Thyroid gland (tissue), 4 donors: ENCODE measurements around the gene NUMBL. TPM values are rescaled to one million over a fixed set of nuclear protein-coding genes. Genes with fewer than 3 reads are reported as not detected.

Source experiments
- DNase-seq, 2 donors: peaks; one replicate each; pipeline ENCODE4 v3.0.0-alpha.2; 2019
- H3K27ac ChIP-seq, 3 donors: fragments of 200-600 bp; sonication (generic); 1 replicate in 2 of 3; 2 replicates in 1 of 3; pipeline ENCODE4 v1.5.1; 2016 to 2019; ENCODE audit warnings: mild to moderate bottlenecking in 1 of 3, moderate library complexity in 1 of 3
- H3K27me3 ChIP-seq: fragments of 200-600 bp; sonication (generic); one replicate; pipeline ENCODE4 v1.5.1; 2019
- H3K36me3 ChIP-seq, 2 donors: fragments of 200-600 bp; sonication (generic); one replicate each; pipeline ENCODE4 v1.5.1; 2016 to 2019
- H3K4me1 ChIP-seq, 2 donors: fragments of 200-600 bp; sonication (generic); one replicate each; pipeline ENCODE4 v1.5.1; 2017 to 2019
- H3K4me3 ChIP-seq, 3 donors: fragments of 200-600 bp; sonication (generic); replicated peaks in 1 of 3; 1 replicate in 2 of 3; 2 replicates in 1 of 3; pipeline ENCODE4 v1.5.1; 2016; ENCODE audit warnings: mild to moderate bottlenecking in 1 of 3
- H3K9me3 ChIP-seq: fragments of 200-600 bp; sonication (generic); one replicate; pipeline ENCODE4 v1.5.1; 2017
- POLR2A ChIP-seq, 2 donors: fragments of 450-650 bp; IDR thresholded peaks; one replicate each; pipeline ENCODE4 v1.6.1; 2017; ENCODE audit warnings: antibody characterized with exemption in 2 of 2, mild to moderate bottlenecking in 2 of 2, moderate library complexity in 1 of 2
- WGBS, 2 donors: methylation state at CpG; one replicate each; pipeline ENCODE4 v1.1.5; 2017; 5-methylcytosine and 5-hydroxymethylcytosine counted together
- intact Hi-C: fragments of 100-400 bp; cut with DNase I; formaldehyde crosslinking; loops from one replicate; pipeline ENCODE4 v1.15.1; 2023
- total RNA-seq, 4 donors: library from RNA; depleted of rRNA; stranded (reverse); fragments of >200 nt; gene quantifications; one replicate each; pipeline ENCODE4 v1.2.3, GENCODE V29; 2016
- TF ChIP-seq, protein P1 (sequence below), 6 experiments: fragments of 200-600 bp in 3 of 6; fragments of 450-650 bp in 3 of 6; sonication (generic) in 3 of 6; IDR thresholded peaks; one replicate each; pipeline ENCODE4 v1.5.1; 2016 to 2019; ENCODE audit warnings: antibody characterized with exemption in 6 of 6, mild to moderate bottlenecking in 2 of 6, inconsistent platforms in 1 of 6, moderate library complexity in 1 of 6

The NUMBL gene
- total RNA-seq, 4 donors from 2014 or later: 14.2 to 22.5 (median 17.0) TPM

DNA sequence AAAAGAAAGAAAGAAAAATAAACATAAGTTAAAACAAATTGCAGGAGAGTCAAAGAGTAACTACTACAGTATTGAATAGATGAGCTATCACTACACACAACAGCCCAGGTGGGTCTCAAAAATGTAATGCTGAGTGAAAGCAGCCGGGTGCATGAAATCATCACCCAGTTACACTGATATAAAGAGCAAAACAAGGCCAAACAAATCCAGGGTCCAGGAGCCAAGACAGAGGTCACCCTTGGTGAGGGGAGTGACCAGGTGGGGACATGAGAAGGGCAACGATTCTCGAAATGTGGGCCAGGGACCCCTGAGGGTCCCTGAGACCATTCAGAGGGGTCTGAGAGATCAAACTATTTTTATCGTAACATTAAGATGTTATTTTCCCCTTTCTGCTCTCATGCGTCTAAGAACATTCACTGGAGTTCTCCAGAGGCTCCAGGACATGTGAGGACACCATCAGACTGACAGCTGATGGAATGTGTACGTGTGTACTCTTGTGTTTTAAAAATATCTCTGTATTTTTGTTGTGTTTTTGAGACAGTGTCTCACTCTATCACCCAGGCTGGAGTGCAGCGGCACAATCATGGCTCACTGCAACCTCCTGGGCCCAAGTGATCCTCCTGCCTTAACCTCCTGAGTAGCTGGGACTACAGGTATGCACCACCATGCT is 15.6 kb upstream of the NUMBL start:
- Histone ChIP-seq H3K4me1 (no peaks in the 10 kb centered on the region), H3K27me3 (no peaks in the 10 kb centered on the region), H3K36me3 (peaks cover 31 to 55% of the 10 kb centered on the region in 2 donors), H3K9me3 (no peaks in the 10 kb centered on the region), H3K4me3 (no peak overlapping the region), H3K27ac (no peak overlapping the region)
- intact Hi-C loops: no loop called here
- TF ChIP-seq POLR2A (IDR thresholded peaks at IDR 0.05): no peak
- TF ChIP-seq, protein P1, sequence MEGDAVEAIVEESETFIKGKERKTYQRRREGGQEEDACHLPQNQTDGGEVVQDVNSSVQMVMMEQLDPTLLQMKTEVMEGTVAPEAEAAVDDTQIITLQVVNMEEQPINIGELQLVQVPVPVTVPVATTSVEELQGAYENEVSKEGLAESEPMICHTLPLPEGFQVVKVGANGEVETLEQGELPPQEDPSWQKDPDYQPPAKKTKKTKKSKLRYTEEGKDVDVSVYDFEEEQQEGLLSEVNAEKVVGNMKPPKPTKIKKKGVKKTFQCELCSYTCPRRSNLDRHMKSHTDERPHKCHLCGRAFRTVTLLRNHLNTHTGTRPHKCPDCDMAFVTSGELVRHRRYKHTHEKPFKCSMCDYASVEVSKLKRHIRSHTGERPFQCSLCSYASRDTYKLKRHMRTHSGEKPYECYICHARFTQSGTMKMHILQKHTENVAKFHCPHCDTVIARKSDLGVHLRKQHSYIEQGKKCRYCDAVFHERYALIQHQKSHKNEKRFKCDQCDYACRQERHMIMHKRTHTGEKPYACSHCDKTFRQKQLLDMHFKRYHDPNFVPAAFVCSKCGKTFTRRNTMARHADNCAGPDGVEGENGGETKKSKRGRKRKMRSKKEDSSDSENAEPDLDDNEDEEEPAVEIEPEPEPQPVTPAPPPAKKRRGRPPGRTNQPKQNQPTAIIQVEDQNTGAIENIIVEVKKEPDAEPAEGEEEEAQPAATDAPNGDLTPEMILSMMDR (IDR thresholded peaks at IDR 0.05): no peak
- WGBS, 2 donors: 86 to 89% methylated on average over 7 of the region's 7 CpGs
- DNase-seq: no peak

DNA sequence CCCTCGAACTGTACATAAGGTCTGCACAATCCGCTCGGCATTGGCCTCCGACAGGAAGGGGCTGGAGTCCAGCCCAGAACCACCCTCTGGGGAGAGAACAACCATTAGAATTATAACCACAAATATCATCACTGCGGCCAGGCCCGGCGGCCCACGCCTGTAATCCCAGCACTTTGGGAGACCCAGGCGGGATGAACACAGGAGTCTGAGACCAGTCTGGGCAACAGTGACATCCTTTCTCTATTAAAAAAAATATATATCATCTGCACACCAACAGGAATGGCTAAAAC is 14.9 kb upstream of the NUMBL start:
- Histone ChIP-seq H3K4me1 (no peaks in the 10 kb centered on the region), H3K9me3 (no peaks in the 10 kb centered on the region), H3K36me3 (peaks cover 31 to 55% of the 10 kb centered on the region in 2 donors), H3K27me3 (no peaks in the 10 kb centered on the region), H3K4me3 (no peak overlapping the region), H3K27ac (no peak overlapping the region)
- WGBS, 2 donors: 80 to 90% methylated on average over 5 to 9 of the region's 9 CpGs
- intact Hi-C loops: no loop called here
- TF ChIP-seq, protein P1 (IDR thresholded peaks at IDR 0.05): no peak
- no peak for TF ChIP-seq POLR2A (IDR thresholded peaks at IDR 0.05)
- DNase-seq: peak in 1 of 2 donors; percentile 17

DNA sequence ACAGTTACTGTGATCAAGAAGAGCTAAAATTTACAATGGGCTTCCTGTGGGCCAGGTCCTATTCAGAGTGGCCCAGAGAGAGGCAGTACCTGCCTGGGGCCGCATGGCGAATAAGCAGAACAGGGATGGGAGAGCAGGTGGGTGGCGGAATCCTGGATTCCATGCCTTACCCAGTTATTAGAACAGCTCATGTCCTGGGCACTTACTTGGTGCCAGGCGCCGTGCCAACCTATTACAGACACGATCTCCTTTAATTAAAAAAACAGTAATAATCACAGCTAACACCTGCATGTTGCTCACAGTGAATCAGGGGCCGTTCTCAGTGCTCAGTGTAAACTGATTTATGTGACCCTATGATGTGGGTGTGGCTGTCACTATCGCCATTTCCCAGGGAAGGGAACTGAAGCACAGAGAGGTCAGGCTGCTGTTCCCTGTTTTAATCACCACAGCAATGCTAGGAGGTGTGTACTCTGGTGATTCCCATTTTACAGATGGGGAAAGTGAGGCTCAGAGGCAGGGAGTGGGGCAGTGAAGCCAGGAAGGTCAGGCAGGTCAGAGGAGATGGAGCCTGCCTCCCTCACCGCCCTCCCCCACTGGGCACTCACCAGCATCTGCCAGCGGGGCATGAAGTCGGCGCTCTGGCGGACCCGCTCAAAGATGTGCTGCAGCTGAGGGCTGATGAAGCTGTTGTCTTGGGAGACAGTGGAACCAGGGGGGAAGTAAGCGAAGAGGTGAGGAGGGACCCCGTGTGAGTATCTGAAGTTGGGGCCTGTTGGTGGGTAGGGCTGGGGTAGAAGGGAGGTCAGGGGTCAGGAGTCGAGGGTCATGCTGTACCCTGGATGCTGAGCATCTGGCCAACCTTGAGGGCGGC is 14.3 kb upstream of the NUMBL start:
- Histone ChIP-seq H3K27me3 (no peaks in the 10 kb centered on the region), H3K4me3 (no peak overlapping the region), H3K36me3 (peaks cover 31 to 54% of the 10 kb centered on the region in 2 donors), H3K9me3 (no peaks in the 10 kb centered on the region), H3K4me1 (no peaks in the 10 kb centered on the region), H3K27ac (no peak overlapping the region)
- 89 to 94% methylated on average over 18 of the region's 18 CpGs for WGBS, 2 donors
- TF ChIP-seq, protein P1 (IDR thresholded peaks at IDR 0.05): no peak
- no peak for TF ChIP-seq POLR2A (IDR thresholded peaks at IDR 0.05)
- intact Hi-C loops: no loop called here
- DNase-seq: no peak

DNA sequence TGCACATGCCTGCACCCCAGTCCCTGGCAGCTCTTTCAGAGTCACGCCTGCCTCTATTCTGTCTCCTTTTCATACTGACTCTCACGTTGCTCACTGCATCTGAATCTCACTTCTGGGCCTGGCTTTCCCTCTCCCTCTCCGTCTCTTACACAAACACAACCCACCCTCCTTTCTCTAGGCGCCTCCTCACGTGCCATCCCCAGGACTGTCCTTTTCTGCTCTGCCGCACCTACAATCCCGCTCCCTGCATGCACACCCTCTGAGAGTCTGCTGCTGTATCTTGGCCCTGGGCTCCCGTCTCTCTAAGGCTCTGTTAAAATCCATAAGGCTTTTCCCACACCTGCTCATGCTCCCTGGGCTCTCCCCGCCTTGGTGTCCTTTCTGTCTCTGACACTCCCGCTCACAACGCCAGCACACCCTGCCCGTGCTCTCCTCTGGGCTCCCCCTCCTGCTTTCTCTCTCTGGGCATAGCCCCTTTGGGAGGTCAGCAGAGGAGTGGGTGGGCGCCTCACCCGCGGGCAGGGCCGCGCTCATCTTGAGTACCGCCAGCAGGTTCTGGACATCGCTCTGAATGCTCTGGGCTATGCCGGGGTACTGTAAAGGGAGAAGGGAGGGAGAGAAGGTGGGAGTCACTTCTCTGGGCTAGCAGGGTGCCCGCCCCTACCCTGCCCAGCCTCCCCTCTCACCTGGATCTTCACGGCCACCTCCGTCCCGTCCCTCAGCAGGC is 12.7 kb upstream of the NUMBL start:
- Histone ChIP-seq H3K9me3 (no peaks in the 10 kb centered on the region), H3K27ac (no peak overlapping the region), H3K4me1 (no peaks in the 10 kb centered on the region), H3K36me3 (peaks cover 31 to 41% of the 10 kb centered on the region in 2 donors), H3K27me3 (no peaks in the 10 kb centered on the region), H3K4me3 (no peak overlapping the region)
- WGBS, 2 donors: 92 to 94% methylated on average over 21 to 24 of the region's 24 CpGs
- no peak for DNase-seq
- TF ChIP-seq POLR2A (IDR thresholded peaks at IDR 0.05): no peak
- TF ChIP-seq, protein P1 (IDR thresholded peaks at IDR 0.05): no peak
- intact Hi-C loops: no loop called here
